Measurements from ENCODE around the gene RNF151.

DNA sequence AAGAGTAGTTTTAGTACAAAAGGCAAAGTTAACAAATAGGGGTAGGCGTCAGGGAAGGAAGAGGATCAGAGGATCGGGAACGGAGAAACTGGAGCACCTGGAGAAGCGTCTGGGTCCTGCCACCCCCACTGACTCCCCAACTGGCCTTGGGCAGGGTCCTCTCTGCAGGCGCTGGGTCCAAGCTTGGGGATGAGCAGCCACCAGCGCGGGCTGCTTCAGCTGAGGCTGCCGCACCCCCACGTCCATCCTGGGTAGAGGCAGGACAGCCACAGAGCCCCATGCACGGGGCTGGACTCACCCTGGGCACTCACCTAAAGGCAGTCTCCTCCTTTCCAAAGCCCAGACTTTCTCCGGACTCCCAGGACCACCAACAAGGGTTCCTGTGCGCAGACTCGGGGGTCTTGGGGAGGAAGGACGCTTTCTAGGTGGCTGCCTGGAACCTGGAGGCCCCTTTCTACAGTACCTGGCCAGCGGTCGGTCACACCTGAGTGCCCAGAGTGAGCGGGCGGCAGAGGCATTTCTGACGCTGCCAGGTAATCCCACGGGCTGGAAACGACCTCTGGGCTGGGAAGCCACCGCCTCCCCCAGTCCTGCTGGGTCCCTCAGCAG is 49.5 kb upstream of the RNF151 start:
- TF ChIP-seq EZH2 (IDR thresholded peaks at IDR 0.05; ENCODE audit: insufficient read depth, low read length): peak; percentile 94
- TF ChIP-seq, protein P1, sequence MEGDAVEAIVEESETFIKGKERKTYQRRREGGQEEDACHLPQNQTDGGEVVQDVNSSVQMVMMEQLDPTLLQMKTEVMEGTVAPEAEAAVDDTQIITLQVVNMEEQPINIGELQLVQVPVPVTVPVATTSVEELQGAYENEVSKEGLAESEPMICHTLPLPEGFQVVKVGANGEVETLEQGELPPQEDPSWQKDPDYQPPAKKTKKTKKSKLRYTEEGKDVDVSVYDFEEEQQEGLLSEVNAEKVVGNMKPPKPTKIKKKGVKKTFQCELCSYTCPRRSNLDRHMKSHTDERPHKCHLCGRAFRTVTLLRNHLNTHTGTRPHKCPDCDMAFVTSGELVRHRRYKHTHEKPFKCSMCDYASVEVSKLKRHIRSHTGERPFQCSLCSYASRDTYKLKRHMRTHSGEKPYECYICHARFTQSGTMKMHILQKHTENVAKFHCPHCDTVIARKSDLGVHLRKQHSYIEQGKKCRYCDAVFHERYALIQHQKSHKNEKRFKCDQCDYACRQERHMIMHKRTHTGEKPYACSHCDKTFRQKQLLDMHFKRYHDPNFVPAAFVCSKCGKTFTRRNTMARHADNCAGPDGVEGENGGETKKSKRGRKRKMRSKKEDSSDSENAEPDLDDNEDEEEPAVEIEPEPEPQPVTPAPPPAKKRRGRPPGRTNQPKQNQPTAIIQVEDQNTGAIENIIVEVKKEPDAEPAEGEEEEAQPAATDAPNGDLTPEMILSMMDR (IDR thresholded peaks at IDR 0.05; ENCODE audit: insufficient read depth, low read depth, low read length): no peak

All from astrocyte (in vitro differentiated cells and primary cell).